HG02798 (cell line): ENCODE data around the gene CXCR5.

Source experiments
- ATAC-seq: cut with Tn5 transposase; IDR thresholded peaks from one replicate; pipeline ENCODE4 v1.9.1; 2021; ENCODE audit warnings: mild to moderate bottlenecking; ENCODE audit not compliant: unreplicated experiment, poor library complexity

CXCR5 gene

GRCh38 chr11:118911113-118911879, 27.6 kb downstream of the CXCR5 start:
- no peak for ATAC-seq

- no peak for ATAC-seq
These were observed 28.4 kb downstream of the CXCR5 start for GRCh38 chr11:118911880-118912741.

GRCh38 chr11:118912742-118913410, 29.2 kb downstream of the CXCR5 start:
- no peak for ATAC-seq

GRCh38 chr11:118913411-118914125, 29.9 kb downstream of the CXCR5 start:
- ATAC-seq: no peak

GRCh38 chr11:118914178-118914918, 30.7 kb downstream of the CXCR5 start:
- ATAC-seq: no peak

- ATAC-seq: no peak
These were observed 31.3 kb downstream of the CXCR5 start for GRCh38 chr11:118914987-118915386.

- no peak for ATAC-seq
These were observed 31.7 kb downstream of the CXCR5 start for GRCh38 chr11:118915396-118915795.

GRCh38 chr11:118915941-118916841, 32.5 kb downstream of the CXCR5 start:
- no peak for ATAC-seq

- no peak for ATAC-seq
These were observed 33.2 kb downstream of the CXCR5 start for GRCh38 chr11:118916842-118917388.

- no peak for ATAC-seq
These were observed 33.9 kb downstream of the CXCR5 start for GRCh38 chr11:118917481-118918127.

- no peak for ATAC-seq
These were observed 34.5 kb downstream of the CXCR5 start for GRCh38 chr11:118918128-118918685.

- ATAC-seq: no peak
These were observed 35.1 kb downstream of the CXCR5 start for GRCh38 chr11:118918686-118919280.

GRCh38 chr11:118921121-118921928, 37.6 kb downstream of the CXCR5 start:
- no peak for ATAC-seq

- ATAC-seq: no peak
These were observed 38.4 kb downstream of the CXCR5 start for GRCh38 chr11:118921929-118922744.
